Epithelial cell of esophagus (primary cell): Measurements from ENCODE around the gene TMEM175.

Experiments used
- DNase-seq: peaks from one replicate; pipeline ENCODE4 v3.0.0; 2010; ENCODE audit warnings: low read depth
- H3K4me3 ChIP-seq: 2 replicates; pipeline ENCODE4 v1.5.1; 2011; ENCODE audit warnings: mild to moderate bottlenecking, low read length, control low read depth
- TF ChIP-seq, protein P1 (sequence below): IDR thresholded peaks from 2 replicates; pipeline ENCODE4 v1.5.1; 2011; ENCODE audit warnings: low read depth, mild to moderate bottlenecking, low read length, control low read depth, inconsistent platforms; ENCODE audit not compliant: insufficient read depth; ENCODE audit errors: missing control alignments

TMEM175 gene

DNA sequence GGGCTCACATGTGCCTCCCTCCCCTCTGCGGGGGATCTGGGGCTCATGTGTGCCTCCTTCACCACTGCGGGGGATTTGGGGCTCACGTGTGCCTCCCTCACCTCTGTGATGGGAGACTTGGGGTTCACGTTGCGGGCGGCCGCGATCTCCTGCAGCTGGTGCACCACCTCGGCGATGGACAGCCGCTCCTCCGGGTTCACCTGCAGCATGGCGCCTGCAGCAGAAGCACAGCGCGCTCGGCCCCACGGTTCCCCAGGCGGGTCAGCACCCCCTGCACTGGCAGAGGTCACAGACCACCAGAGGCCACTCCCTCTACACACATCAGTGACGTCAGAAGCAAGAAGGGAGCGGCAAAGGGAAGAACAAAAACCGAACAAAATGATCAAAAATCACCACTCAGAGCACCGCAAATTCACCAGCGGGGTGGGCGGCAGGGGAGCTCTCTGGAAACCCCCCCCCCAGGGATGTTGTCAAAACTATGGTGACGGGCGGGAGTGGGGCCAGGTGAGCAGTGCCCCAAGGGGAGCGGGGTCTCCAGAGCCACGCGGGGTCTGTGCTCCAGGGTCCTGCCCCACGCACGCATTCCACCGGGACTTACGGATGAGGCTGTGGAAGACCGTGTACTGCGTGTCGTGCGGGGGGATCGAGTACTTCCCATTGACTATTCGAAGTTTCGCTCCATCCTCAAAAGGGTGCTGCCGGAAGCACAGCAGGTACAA, 38.8 kb upstream of the TMEM175 start:
- H3K4me3 ChIP-seq: no peak overlapping the region
- DNase-seq: no peak
- TF ChIP-seq, protein P1, sequence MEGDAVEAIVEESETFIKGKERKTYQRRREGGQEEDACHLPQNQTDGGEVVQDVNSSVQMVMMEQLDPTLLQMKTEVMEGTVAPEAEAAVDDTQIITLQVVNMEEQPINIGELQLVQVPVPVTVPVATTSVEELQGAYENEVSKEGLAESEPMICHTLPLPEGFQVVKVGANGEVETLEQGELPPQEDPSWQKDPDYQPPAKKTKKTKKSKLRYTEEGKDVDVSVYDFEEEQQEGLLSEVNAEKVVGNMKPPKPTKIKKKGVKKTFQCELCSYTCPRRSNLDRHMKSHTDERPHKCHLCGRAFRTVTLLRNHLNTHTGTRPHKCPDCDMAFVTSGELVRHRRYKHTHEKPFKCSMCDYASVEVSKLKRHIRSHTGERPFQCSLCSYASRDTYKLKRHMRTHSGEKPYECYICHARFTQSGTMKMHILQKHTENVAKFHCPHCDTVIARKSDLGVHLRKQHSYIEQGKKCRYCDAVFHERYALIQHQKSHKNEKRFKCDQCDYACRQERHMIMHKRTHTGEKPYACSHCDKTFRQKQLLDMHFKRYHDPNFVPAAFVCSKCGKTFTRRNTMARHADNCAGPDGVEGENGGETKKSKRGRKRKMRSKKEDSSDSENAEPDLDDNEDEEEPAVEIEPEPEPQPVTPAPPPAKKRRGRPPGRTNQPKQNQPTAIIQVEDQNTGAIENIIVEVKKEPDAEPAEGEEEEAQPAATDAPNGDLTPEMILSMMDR: no peak

DNA sequence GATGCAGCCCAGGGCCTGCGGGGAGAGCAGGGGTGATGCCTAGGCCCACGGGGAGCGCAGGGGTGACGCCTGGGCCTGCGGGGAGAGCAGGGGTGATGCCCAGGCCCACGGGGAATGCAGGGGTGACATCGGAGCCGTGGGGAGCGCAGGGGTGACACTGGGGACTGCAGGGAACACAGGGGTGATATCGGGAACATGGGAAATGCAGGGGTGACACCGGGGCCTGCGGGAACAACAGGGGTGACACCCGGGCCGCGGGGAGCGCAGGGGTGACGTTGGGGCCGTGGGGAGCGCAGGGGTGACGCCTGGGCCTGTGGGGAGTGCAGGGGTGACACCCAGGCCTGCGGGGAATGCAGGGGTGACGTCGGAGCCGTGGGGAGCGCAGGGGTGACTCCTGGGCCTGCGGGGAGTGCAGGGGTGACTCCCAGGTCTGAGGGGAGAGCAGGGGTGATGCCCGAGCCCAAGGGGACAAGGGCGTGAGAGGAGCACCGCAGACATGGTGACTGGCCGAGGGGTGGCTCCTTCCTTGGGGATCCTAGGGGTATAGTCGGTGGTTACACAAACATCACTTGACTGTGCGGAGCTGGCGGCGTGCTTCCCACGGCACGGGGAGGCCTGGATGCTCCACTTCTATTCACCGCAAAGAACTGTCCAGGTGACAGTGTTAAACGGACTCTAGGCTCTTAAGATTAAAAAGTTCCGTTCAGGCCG, 38.1 kb upstream of the TMEM175 start:
- no peak for DNase-seq
- TF ChIP-seq, protein P1: no peak
- H3K4me3 ChIP-seq: no peak overlapping the region

DNA sequence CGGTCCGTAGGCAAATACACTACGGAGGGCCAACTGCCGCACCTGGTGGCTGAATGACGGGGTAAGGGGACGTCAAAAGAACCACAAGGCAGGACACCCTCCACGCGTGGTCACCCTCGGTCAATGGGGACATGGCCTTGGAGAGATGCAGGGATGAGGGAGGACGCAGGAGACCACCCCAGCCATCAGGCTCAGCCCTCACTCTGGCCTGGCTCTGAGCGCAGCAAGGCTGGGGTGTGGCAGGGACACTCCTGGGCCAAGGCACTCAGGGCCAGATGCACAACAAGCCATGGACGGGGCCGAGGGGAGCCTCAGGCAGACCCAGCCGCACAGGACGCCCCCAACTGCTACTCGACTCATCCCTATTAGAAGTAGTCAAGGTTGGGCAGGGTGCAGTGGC, 36.7 kb upstream of the TMEM175 start:
- TF ChIP-seq, protein P1: no peak
- DNase-seq: no peak

DNA sequence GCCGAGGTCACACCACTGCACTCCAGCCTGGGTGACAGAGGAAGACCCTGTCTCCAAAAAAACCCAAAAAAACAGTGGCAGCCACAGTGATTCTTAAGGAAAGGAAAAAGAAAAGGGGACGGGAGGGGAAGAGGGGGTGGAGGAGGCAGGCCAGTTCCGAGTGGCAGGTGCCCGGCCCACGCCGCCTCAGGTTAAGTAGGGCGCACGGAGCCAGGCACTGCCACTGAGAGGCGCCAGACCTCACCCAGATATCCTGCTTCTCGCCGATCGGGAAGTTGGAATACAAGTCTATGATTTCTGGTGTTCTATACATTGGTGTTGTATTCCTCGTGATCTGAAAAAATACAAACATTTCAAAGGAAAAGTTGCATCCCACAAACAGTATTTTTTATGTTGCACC, 36.0 kb upstream of the TMEM175 start:
- H3K4me3 ChIP-seq: no peak overlapping the region
- TF ChIP-seq, protein P1: no peak
- DNase-seq: no peak

More for the DNA sequence above, 36.7 kb upstream of the TMEM175 start:
- no peak overlapping the region for H3K4me3 ChIP-seq

DNA sequence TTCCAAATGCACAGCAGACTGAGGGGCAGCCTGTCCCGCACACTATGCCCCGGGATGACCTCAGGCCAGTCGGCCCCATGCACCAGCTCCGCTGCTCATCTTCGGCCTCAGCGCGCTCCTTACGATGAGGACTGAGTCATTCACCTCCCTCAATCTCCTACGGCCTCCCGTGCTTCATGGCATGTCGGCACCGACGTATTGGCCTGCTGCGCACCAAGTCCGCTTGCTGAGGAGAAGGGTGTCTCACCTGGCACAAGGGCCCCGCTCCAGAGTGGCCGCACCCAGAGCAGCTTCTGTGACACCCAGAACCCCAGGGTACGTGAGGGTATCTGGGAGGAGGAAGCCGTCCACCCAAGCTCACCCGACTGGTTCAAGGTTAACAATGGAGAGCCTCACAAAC, 35.6 kb upstream of the TMEM175 start:
- H3K4me3 ChIP-seq: no peak overlapping the region
- TF ChIP-seq, protein P1: no peak
- no peak for DNase-seq

DNA sequence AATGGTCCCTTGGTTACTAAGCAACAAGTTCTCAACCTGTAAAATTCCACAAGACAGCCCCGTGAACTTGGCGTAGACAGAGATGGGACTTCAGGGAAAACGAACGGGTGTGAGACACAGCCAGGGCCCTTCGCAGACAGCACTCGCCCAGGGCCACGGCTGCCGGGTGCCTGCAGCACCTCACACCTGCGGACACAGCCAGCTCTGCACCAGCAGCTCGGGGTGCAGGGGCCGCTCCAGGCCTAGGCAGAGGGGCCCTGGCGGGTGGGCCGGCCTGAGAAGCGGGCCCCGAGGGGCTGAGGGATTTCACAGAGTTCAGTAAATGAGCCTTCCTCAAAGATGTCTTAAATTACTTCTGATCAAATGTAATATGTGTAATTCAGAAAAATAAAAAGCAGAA, 34.1 kb upstream of the TMEM175 start:
- H3K4me3 ChIP-seq: no peak overlapping the region
- DNase-seq: no peak
- TF ChIP-seq, protein P1: no peak
